Gastroesophageal sphincter (tissue), 4 donors: ENCODE data around the gene CFAP74. TPM values are rescaled to one million over a fixed set of nuclear protein-coding genes. Genes with fewer than 3 reads are reported as not detected.

ENCODE experiments used
- ATAC-seq: fragments of 150-250 bp; one replicate; pipeline ENCODE4 v1.9.1; 2016; ENCODE audit warnings: mild to moderate bottlenecking, moderate library complexity
- H3K27ac ChIP-seq, 4 donors: fragments of 200-600 bp; sonication (generic) in 3 of 4; 1 replicate in 3 of 4; 2 replicates in 1 of 4; pipeline ENCODE4 v1.5.1; 2016 to 2019
- H3K27me3 ChIP-seq: fragments of 200-600 bp; sonication (generic); one replicate; pipeline ENCODE4 v1.5.1; 2019
- H3K36me3 ChIP-seq, 2 donors: fragments of 200-600 bp; sonication (generic); one replicate each; pipeline ENCODE4 v1.5.1; 2019; ENCODE audit warnings: control low read depth in 1 of 2
- H3K4me1 ChIP-seq, 3 donors: fragments of 200-600 bp; sonication (generic); 1 replicate in 2 of 3; 2 replicates in 1 of 3; pipeline ENCODE4 v1.5.1; 2016 to 2019; ENCODE audit warnings: control low read depth in 2 of 3
- H3K4me3 ChIP-seq, 2 donors: fragments of 200-600 bp; sonication (generic); one replicate each; pipeline ENCODE4 v1.5.1; 2019; ENCODE audit warnings: mild to moderate bottlenecking in 1 of 2, moderate library complexity in 1 of 2
- H3K9me3 ChIP-seq, 3 donors: fragments of 200-600 bp; sonication (generic); one replicate each; pipeline ENCODE4 v1.5.1; 2017 to 2019; ENCODE audit warnings: control low read depth in 2 of 3
- EP300 ChIP-seq: sonication (generic); formaldehyde crosslinking; IDR thresholded peaks from one replicate; pipeline ENCODE4 v1.6.1; 2017; ENCODE audit warnings: antibody characterized with exemption, mild to moderate bottlenecking
- POLR2A ChIP-seq, 2 donors: fragments of 450-650 bp; IDR thresholded peaks; one replicate each; pipeline ENCODE4 v1.6.1; 2017; ENCODE audit warnings: antibody characterized with exemption in 2 of 2, mild to moderate bottlenecking in 2 of 2, moderate library complexity in 1 of 2
- POLR2AphosphoS5 ChIP-seq: sonication (generic); formaldehyde crosslinking; IDR thresholded peaks from one replicate; pipeline ENCODE4 v1.6.1; 2017; ENCODE audit warnings: antibody characterized with exemption
- WGBS, 2 donors: methylation state at CpG; one replicate each; pipeline ENCODE4 v1.1.5; 2018; ENCODE audit warnings: low coverage in 1 of 2; 5-methylcytosine and 5-hydroxymethylcytosine counted together
- total RNA-seq, 4 donors: library from RNA; depleted of rRNA; stranded (reverse); fragments of >200 nt; gene quantifications; one replicate each; pipeline ENCODE4 v1.1.0, GENCODE V29; 2016
- TF ChIP-seq, protein P1 (sequence below), 4 experiments: fragments of 200-600 bp in 2 of 4; fragments of 450-650 bp in 2 of 4; sonication (generic) in 1 of 4; IDR thresholded peaks; one replicate each; pipeline ENCODE4 v1.5.1; 2017 to 2019; ENCODE audit warnings: antibody characterized with exemption in 4 of 4, mild to moderate bottlenecking in 2 of 4, moderate library complexity in 2 of 4

The CFAP74 gene
- total RNA-seq, 4 donors from 2014 or later: 0.12 TPM; not detected in 3

DNA sequence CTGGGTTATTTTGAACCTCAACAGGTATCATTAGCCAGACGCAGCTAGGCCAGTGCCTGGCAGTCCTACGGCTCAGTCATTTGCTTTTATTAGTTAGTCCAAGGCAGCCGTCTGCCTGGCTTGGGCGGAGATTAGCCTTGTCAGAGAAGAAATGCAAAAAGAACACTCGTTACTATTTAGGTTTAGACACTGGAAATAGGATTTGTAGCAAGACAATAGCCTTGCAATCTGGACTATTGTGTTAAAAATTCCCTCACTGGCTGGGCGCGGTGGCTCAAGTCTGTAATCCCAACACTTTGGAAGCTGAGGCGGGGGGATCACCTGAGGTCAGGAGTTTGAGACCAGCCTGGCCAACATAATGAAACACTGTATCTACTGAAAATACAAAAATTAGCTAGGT, 35.7 kb upstream of the CFAP74 start:
- no peak for TF ChIP-seq POLR2A (IDR thresholded peaks at IDR 0.05)
- TF ChIP-seq, protein P1, sequence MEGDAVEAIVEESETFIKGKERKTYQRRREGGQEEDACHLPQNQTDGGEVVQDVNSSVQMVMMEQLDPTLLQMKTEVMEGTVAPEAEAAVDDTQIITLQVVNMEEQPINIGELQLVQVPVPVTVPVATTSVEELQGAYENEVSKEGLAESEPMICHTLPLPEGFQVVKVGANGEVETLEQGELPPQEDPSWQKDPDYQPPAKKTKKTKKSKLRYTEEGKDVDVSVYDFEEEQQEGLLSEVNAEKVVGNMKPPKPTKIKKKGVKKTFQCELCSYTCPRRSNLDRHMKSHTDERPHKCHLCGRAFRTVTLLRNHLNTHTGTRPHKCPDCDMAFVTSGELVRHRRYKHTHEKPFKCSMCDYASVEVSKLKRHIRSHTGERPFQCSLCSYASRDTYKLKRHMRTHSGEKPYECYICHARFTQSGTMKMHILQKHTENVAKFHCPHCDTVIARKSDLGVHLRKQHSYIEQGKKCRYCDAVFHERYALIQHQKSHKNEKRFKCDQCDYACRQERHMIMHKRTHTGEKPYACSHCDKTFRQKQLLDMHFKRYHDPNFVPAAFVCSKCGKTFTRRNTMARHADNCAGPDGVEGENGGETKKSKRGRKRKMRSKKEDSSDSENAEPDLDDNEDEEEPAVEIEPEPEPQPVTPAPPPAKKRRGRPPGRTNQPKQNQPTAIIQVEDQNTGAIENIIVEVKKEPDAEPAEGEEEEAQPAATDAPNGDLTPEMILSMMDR (IDR thresholded peaks at IDR 0.05): no peak
- TF ChIP-seq POLR2AphosphoS5: no peak
- no peak for TF ChIP-seq EP300
- Histone ChIP-seq H3K4me1 (peaks cover 0 to under 1% (median 0%) of the 10 kb centered on the region in 3 donors), H3K27ac (no peak overlapping the region), H3K36me3 (no peaks in the 10 kb centered on the region), H3K9me3 (peaks cover 0 to 20% (median 0%) of the 10 kb centered on the region in 3 donors), H3K4me3 (no peak overlapping the region), H3K27me3 (peaks cover 77% of the 10 kb centered on the region)
- no peak for ATAC-seq
- WGBS, 2 donors: 60 to 93% methylated on average over 1 to 3 of the region's 8 CpGs

DNA sequence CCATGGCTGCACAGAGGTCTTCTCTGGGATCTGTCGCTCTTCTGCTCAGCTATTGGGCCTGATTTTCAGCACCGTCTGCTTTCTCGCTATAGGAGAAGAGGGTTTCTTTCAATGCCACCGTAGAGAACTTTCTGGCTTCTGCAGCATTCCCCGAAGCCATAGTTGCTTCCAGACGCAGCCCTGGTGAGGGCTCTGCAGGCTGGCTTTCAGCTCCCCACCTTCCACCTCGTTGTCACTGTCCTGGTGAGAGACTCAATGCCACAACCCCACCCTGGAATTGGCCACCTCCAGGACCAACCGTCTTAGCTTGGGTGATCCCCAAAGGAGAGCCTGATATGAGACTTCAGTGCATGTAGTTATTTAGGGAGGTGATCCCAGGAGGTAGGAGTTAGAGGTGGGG, 34.6 kb upstream of the CFAP74 start:
- Histone ChIP-seq H3K27ac (no peak overlapping the region), H3K4me1 (no peaks in the 10 kb centered on the region), H3K9me3 (peaks cover 0 to 20% (median 0%) of the 10 kb centered on the region in 3 donors), H3K4me3 (no peak overlapping the region), H3K36me3 (no peaks in the 10 kb centered on the region), H3K27me3 (peaks cover 77% of the 10 kb centered on the region)
- no peak for ATAC-seq
- TF ChIP-seq POLR2A (IDR thresholded peaks at IDR 0.05): no peak
- no peak for TF ChIP-seq EP300
- no peak for TF ChIP-seq POLR2AphosphoS5
- TF ChIP-seq, protein P1 (IDR thresholded peaks at IDR 0.05): no peak
- 95% methylated on average over 7 of the region's 8 CpGs; no CpG with 5 or more reads in 1 of the 2 donors for WGBS, 2 donors

DNA sequence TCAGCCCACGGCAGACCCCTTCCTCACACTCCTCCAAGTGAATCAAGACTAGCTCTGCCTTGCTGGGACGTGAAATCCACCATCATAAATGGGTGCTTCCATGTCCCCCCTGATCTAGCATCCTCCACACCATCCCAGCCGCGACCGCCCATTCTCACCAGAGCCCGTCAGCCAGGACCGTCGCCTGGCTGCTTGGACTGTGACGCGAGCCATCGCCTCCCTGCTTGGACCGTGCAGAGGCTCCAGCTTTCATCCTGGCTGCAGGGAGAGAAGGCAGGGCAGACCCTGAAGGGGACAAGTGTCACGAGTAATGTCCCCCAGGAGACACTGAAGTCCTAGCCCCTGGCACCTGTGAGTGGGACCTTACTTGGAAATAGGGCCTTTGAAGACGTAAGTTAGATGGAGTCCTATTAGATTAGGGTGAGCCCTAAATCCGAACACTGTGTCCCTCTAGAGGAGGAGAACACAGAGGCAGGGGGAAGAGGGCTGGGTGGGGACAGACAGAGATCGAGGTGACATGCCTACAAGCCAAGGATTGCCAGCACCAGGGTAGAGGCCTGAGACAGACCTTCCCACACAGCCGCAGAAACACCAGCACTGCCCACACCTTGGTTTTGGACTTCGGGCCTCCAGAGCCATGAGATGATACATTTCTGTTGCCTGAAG, 33.9 kb upstream of the CFAP74 start:
- no peaks in the 10 kb centered on the region for H3K4me1 ChIP-seq
- H3K27me3 ChIP-seq: peaks cover 79% of the 10 kb centered on the region
- no peak for ATAC-seq
- H3K36me3 ChIP-seq: no peaks in the 10 kb centered on the region
- 78 to 93% methylated on average over 5 to 8 of the region's 18 CpGs for whole genome bisulfite sequencing, 2 donors
- TF ChIP-seq POLR2A (IDR thresholded peaks at IDR 0.05): no peak
- TF ChIP-seq POLR2AphosphoS5: no peak
- no peak for TF ChIP-seq EP300
- peaks cover 0 to 20% (median 0%) of the 10 kb centered on the region in 3 donors for H3K9me3 ChIP-seq
- no peak overlapping the region for H3K4me3 ChIP-seq
- H3K27ac ChIP-seq: no peak overlapping the region

DNA sequence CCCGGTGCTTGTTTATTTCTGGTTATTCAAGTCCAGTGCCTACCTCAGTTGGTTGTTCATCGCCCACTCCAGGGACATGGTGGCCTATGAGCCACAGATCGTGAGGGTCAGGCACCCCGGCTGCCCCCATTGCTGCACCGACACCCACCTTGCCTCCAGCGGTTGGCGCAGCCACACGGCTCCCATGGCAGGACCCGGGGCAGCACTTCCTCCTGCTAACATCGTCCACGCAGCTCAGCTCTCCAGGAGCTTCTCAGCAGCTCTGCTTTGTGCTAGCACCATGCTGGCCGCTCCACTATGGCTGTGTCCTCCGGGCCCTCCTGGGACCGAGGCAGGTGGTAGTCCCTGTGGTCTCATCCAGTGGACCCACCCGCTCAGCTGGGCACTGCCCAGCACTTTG, 32.7 kb upstream of the CFAP74 start:
- peaks cover 78% of the 10 kb centered on the region for H3K27me3 ChIP-seq

DNA sequence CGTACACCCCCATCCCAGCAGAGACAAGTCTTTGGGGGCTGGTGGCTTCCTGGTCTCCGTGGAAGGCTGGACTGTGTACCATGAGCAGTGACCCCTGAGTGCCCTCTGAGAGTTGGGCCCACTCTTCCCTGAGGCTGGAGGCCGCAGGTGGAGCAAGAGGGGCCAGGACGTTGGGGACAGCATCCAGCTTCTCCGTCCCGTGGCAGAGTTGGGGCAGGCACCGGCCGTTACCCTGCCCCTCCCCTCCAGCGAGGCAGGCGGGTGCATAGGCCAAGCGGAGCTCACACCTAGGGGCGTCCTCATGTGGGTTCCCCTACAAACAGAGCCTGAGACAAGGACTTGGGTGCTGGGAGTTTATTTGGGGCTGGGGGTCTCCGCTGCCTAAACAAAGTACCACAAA, 29.6 kb upstream of the CFAP74 start:
- no peaks in the 10 kb centered on the region for H3K4me1 ChIP-seq
- no peaks in the 10 kb centered on the region for H3K36me3 ChIP-seq
- peaks cover 79% of the 10 kb centered on the region for H3K27me3 ChIP-seq
- H3K4me3 ChIP-seq: no peak overlapping the region
- H3K9me3 ChIP-seq: peaks cover 0 to 7% (median 0%) of the 10 kb centered on the region in 3 donors
- no peak for TF ChIP-seq EP300
- TF ChIP-seq, protein P1 (IDR thresholded peaks at IDR 0.05): no peak
- no peak for TF ChIP-seq POLR2A (IDR thresholded peaks at IDR 0.05)
- no peak for TF ChIP-seq POLR2AphosphoS5
- ATAC-seq: no peak
- H3K27ac ChIP-seq: no peak overlapping the region
- 100% methylated on average over 2 of the region's 13 CpGs; no CpG with 5 or more reads in 1 of the 2 donors for WGBS, 2 donors

More for the DNA sequence above, 32.7 kb upstream of the CFAP74 start:
- no peak overlapping the region for H3K27ac ChIP-seq
- no peak for ATAC-seq
- no peaks in the 10 kb centered on the region for H3K4me1 ChIP-seq
- no peak for TF ChIP-seq POLR2AphosphoS5
- no peak for TF ChIP-seq POLR2A (IDR thresholded peaks at IDR 0.05)
- TF ChIP-seq, protein P1 (IDR thresholded peaks at IDR 0.05): no peak
- no peak for TF ChIP-seq EP300
- no peak overlapping the region for H3K4me3 ChIP-seq
- WGBS, 2 donors: 100% methylated on average over 2 of the region's 15 CpGs; no CpG with 5 or more reads in 1 of the 2 donors
- H3K9me3 ChIP-seq: peaks cover 0 to 20% (median 0%) of the 10 kb centered on the region in 3 donors
- no peaks in the 10 kb centered on the region for H3K36me3 ChIP-seq
